Measurements from ENCODE around the gene CELSR1.

DNA sequence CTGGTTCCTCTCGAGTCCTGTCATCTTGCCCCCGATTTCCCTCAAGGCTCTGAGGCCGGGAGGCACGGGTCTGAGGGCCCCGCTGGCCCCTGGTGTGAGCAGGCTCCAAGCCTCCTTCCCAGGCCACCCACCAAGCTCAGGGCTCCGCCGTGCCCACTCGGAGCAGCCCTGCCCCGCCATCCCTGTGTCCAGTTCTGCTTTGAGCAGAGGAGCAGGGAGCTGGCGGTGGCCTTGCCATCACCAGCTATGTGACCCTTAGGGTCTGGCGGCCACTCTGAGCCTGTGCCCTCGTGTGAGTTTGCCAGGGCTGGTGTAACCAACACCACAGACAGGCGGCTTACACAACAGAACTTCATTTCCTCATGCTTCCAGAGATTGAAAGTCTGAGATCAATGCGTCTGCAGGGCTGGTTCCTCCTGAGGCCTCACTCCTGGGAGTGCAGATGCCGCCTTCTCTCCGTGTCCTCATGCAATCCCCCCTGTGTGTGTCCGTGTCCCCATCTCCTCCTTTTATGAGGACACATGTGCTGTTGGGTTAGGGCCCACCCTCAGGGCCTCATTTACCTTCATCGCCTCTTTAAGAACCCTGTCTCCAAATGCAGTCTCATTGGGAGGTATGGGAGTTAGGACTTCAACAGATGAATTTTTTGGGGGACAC lies 36.5 kb upstream of the CELSR1 start:
- TF ChIP-seq EZH2phosphoT487 (IDR thresholded peaks at IDR 0.05; ENCODE audit: low read length) (no peak), EZH2 (optimal IDR thresholded peaks at IDR 0.05; ENCODE audit: low read depth, low read length) (no peak)
- TF ChIP-seq, protein P1, sequence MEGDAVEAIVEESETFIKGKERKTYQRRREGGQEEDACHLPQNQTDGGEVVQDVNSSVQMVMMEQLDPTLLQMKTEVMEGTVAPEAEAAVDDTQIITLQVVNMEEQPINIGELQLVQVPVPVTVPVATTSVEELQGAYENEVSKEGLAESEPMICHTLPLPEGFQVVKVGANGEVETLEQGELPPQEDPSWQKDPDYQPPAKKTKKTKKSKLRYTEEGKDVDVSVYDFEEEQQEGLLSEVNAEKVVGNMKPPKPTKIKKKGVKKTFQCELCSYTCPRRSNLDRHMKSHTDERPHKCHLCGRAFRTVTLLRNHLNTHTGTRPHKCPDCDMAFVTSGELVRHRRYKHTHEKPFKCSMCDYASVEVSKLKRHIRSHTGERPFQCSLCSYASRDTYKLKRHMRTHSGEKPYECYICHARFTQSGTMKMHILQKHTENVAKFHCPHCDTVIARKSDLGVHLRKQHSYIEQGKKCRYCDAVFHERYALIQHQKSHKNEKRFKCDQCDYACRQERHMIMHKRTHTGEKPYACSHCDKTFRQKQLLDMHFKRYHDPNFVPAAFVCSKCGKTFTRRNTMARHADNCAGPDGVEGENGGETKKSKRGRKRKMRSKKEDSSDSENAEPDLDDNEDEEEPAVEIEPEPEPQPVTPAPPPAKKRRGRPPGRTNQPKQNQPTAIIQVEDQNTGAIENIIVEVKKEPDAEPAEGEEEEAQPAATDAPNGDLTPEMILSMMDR (IDR thresholded peaks at IDR 0.05; ENCODE audit: low read length) = no peak
